HG02943 (cell line): ENCODE results near the gene SYPL1.
"Not testable (repeated sequence)": the region's sequence is repeated elsewhere in the genome, so short reads cannot be mapped to it uniquely, and the experiment has no call there.

Experiments used
- ATAC-seq: cut with Tn5 transposase; IDR thresholded peaks from one replicate; pipeline ENCODE4 v1.9.1; 2021; ENCODE audit warnings: mild to moderate bottlenecking, low read depth, moderate library complexity; ENCODE audit not compliant: unreplicated experiment

Gene SYPL1

GRCh38 chr7:106112118-106112971, at the start of gene SYPL1:
Gene SYPL1, minus strand, starts transcription at chr7:106112312. Its CDS starts 104 bp downstream, at chr7:106112208.
- ATAC-seq, result peak; percentile 75

- ATAC-seq, result no peak
These were observed 42.9 kb upstream of the SYPL1 start for GRCh38 chr7:106155027-106155426.

- ATAC-seq, result peak; percentile 68
These were observed 41.9 kb upstream of the SYPL1 start for GRCh38 chr7:106153891-106154449.

GRCh38 chr7:106152313-106152665, 40.2 kb upstream of the SYPL1 start:
- no peak for ATAC-seq

- ATAC-seq, result no peak
These were observed 39.6 kb upstream of the SYPL1 start for GRCh38 chr7:106151459-106152312.

GRCh38 chr7:106143711-106144337, 31.7 kb upstream of the SYPL1 start:
- no peak for ATAC-seq

- ATAC-seq, result no peak
These were observed 30.0 kb upstream of the SYPL1 start for GRCh38 chr7:106142136-106142535.

- no peak for ATAC-seq
These were observed 28.5 kb upstream of the SYPL1 start for GRCh38 chr7:106140406-106141173.

- no peak for ATAC-seq
These were observed 27.4 kb upstream of the SYPL1 start for GRCh38 chr7:106139265-106140251.

- no peak for ATAC-seq
These were observed 26.7 kb upstream of the SYPL1 start for GRCh38 chr7:106138776-106139175.

GRCh38 chr7:106138181-106138580, 26.1 kb upstream of the SYPL1 start:
- not testable (repeated sequence) for ATAC-seq

- no peak for ATAC-seq
These were observed 22.1 kb upstream of the SYPL1 start for GRCh38 chr7:106134241-106134640.

GRCh38 chr7:106129291-106129690, 17.2 kb upstream of the SYPL1 start:
- no peak for ATAC-seq

- ATAC-seq, result no peak
These were observed 16.7 kb upstream of the SYPL1 start for GRCh38 chr7:106128836-106129235.

- no peak for ATAC-seq
These were observed 16.1 kb upstream of the SYPL1 start for GRCh38 chr7:106127984-106128780.

- ATAC-seq, result no peak
These were observed 14.2 kb upstream of the SYPL1 start for GRCh38 chr7:106126170-106126938.

GRCh38 chr7:106125417-106125816, 13.3 kb upstream of the SYPL1 start:
- ATAC-seq, result no peak
